ENCODE results near the gene CTBP2. TPM values are rescaled to one million over a fixed set of nuclear protein-coding genes. Genes with fewer than 3 reads are reported as not detected.

Gene CTBP2
- total and polyA plus RNA-seq, 4 donors, result 3.4 to 59.2 (median 5.5) TPM

DNA sequence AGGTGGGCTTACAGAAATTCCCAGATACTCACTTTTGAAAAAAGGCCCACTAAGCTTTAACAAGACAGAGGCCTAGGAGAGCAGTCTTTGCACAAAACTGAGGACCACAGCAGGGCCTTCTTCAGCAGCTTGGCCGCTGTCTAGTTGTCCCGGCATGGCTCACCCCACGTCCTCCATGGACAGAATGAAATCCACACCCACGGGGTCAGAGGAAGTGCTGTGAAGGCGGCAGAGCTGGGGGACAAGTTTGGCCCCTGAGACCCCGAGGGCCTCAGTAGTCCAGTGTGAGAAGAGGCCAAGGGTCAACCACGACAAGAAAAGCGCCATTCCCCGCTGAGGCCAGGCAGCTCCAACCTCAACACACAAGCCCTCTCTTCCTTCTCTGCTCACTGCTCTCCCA is 139.5 kb downstream of the CTBP2 start:
- H3K9me3 ChIP-seq (ENCODE audit: control insufficient read depth in 4 of 4, low read length in 3 of 4), result peaks cover 0 to 2% (median 0%) of the 10 kb centered on the region in 4 donors
- H3K27me3 ChIP-seq (ENCODE audit: control insufficient read depth in 4 of 4, insufficient read depth in 4 of 4, low read length in 3 of 4), result no peaks in the 10 kb centered on the region
- no peak for DNase-seq (ENCODE audit: low spot score)
- no peak overlapping the region for H3K4me3 ChIP-seq (ENCODE audit: low read depth in 1 of 3, low read length in 3 of 3)
- no peaks in the 10 kb centered on the region for H3K36me3 ChIP-seq (ENCODE audit: control insufficient read depth in 4 of 4, insufficient read depth in 3 of 4, low read depth in 1 of 4, low read length in 3 of 4)
- TF ChIP-seq SP1 (IDR thresholded peaks at IDR 0.05) (no peak), RXRA (IDR thresholded peaks at IDR 0.05) (no peak), ATF3 (IDR thresholded peaks at IDR 0.05) (no peak), HNF4A (conservative IDR thresholded peaks at IDR 0.05) (no peak), EGR1 (IDR thresholded peaks at IDR 0.05; ENCODE audit: low read depth in 2 of 2) (no peak), GABPA (IDR thresholded peaks at IDR 0.05 in 1 of 2, conservative IDR thresholded peaks at IDR 0.05 in 1 of 2) (no peak), YY1 (IDR thresholded peaks at IDR 0.05) (no peak), TAF1 (conservative IDR thresholded peaks at IDR 0.05) (no peak), JUND (IDR thresholded peaks at IDR 0.05) (no peak), RAD21 (IDR thresholded peaks at IDR 0.05) (no peak), MAX (IDR thresholded peaks at IDR 0.05) (no peak), FOXA2 (IDR thresholded peaks at IDR 0.05) (no peak), HNF4G (IDR thresholded peaks at IDR 0.05) (no peak), FOXA1 (IDR thresholded peaks at IDR 0.05) (no peak)
- TF ChIP-seq, protein P1, sequence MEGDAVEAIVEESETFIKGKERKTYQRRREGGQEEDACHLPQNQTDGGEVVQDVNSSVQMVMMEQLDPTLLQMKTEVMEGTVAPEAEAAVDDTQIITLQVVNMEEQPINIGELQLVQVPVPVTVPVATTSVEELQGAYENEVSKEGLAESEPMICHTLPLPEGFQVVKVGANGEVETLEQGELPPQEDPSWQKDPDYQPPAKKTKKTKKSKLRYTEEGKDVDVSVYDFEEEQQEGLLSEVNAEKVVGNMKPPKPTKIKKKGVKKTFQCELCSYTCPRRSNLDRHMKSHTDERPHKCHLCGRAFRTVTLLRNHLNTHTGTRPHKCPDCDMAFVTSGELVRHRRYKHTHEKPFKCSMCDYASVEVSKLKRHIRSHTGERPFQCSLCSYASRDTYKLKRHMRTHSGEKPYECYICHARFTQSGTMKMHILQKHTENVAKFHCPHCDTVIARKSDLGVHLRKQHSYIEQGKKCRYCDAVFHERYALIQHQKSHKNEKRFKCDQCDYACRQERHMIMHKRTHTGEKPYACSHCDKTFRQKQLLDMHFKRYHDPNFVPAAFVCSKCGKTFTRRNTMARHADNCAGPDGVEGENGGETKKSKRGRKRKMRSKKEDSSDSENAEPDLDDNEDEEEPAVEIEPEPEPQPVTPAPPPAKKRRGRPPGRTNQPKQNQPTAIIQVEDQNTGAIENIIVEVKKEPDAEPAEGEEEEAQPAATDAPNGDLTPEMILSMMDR (IDR thresholded peaks at IDR 0.05; ENCODE audit: low read depth, low read length, missing input control), result no peak
- TF ChIP-seq, protein P2, sequence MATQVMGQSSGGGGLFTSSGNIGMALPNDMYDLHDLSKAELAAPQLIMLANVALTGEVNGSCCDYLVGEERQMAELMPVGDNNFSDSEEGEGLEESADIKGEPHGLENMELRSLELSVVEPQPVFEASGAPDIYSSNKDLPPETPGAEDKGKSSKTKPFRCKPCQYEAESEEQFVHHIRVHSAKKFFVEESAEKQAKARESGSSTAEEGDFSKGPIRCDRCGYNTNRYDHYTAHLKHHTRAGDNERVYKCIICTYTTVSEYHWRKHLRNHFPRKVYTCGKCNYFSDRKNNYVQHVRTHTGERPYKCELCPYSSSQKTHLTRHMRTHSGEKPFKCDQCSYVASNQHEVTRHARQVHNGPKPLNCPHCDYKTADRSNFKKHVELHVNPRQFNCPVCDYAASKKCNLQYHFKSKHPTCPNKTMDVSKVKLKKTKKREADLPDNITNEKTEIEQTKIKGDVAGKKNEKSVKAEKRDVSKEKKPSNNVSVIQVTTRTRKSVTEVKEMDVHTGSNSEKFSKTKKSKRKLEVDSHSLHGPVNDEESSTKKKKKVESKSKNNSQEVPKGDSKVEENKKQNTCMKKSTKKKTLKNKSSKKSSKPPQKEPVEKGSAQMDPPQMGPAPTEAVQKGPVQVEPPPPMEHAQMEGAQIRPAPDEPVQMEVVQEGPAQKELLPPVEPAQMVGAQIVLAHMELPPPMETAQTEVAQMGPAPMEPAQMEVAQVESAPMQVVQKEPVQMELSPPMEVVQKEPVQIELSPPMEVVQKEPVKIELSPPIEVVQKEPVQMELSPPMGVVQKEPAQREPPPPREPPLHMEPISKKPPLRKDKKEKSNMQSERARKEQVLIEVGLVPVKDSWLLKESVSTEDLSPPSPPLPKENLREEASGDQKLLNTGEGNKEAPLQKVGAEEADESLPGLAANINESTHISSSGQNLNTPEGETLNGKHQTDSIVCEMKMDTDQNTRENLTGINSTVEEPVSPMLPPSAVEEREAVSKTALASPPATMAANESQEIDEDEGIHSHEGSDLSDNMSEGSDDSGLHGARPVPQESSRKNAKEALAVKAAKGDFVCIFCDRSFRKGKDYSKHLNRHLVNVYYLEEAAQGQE (IDR thresholded peaks at IDR 0.05), result no peak
- TF ChIP-seq, protein P3, sequence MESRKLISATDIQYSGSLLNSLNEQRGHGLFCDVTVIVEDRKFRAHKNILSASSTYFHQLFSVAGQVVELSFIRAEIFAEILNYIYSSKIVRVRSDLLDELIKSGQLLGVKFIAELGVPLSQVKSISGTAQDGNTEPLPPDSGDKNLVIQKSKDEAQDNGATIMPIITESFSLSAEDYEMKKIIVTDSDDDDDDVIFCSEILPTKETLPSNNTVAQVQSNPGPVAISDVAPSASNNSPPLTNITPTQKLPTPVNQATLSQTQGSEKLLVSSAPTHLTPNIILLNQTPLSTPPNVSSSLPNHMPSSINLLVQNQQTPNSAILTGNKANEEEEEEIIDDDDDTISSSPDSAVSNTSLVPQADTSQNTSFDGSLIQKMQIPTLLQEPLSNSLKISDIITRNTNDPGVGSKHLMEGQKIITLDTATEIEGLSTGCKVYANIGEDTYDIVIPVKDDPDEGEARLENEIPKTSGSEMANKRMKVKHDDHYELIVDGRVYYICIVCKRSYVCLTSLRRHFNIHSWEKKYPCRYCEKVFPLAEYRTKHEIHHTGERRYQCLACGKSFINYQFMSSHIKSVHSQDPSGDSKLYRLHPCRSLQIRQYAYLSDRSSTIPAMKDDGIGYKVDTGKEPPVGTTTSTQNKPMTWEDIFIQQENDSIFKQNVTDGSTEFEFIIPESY (IDR thresholded peaks at IDR 0.05), result no peak
- peaks cover 4 to 30% (median 20%) of the 10 kb centered on the region in 4 donors for H3K4me1 ChIP-seq (ENCODE audit: control insufficient read depth in 4 of 4, insufficient read depth in 4 of 4, low read length in 3 of 4)
- no peak overlapping the region for H3K27ac ChIP-seq (ENCODE audit: low read depth in 1 of 2, low read length in 2 of 2)
- 87% methylated on average over 9 of the region's 9 CpGs for WGBS
- H3K9ac ChIP-seq (ENCODE audit: low read depth in 1 of 2, low read length in 2 of 2), result no peak overlapping the region
